A172 (cell line): ENCODE data around the gene SFXN3. TPM values are rescaled to one million over a fixed set of nuclear protein-coding genes. Genes with fewer than 3 reads are reported as not detected.

Experiments used
- DNase-seq: peaks from one replicate; pipeline ENCODE4 v3.0.0-alpha.2; 2015; ENCODE audit warnings: low spot score
- total RNA-seq: library from RNA; depleted of rRNA; stranded (reverse); fragments of >200 nt; shearing (Covaris generic); gene quantifications from 2 replicates; pipeline ENCODE4 v1.2.3, GENCODE V29; 2014

SFXN3 gene
- total RNA-seq, 1 experiment from 2014 or later: 78.0 TPM

DNA sequence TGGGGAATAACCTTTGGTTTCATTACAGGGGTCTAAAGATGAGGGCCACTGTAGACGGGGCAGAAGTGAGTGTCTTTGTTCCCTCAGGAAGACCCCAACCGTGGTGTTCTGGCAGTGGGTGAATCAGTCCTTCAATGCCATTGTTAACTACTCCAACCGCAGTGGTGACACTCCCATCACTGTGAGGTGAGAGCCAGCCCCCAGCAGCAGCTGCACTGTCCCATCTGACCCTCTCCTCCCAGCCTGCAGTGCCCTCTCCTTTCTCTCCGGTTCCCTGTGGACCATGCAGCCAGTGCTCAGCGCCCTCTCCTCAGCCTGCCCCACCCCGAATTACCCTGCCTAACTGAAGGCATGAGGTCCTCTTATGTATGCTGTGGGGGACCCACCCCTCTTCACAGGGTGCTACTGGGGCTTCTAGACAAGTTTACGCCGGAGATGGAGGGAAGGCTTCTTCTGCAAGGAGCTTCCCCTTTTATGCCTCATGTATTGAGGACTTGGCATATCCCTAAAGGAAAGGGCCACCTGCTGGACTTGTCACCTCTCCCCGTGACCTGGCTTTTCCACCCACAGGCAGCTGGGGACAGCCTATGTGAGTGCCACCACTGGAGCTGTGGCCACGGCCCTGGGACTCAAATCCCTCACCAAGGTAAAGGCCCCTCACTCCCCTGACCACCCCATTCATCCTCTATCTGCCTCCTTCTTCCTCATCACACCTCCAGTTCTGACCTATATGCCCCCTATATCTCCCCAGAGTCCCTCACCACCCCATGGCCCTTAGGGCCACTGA lies 5.1 kb downstream of the SFXN3 start:
- DNase-seq: no peak

DNA sequence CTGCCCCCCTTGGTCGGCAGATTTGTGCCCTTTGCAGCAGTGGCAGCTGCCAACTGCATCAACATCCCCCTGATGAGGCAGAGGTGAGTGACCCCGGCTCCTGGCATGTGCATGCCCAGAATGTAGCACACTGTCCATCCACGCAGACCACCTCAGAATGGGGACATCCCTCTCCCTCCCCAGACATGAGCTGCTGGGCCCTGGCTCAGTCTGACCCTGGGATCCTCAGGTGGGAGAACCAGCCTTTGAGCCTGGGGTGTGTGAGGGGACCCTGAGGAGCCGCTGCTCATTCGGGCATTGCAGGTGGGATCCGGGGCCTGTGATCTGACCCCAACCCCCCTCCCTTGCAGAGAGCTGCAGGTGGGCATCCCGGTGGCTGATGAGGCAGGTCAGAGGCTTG lies 5.7 kb downstream of the SFXN3 start:
- DNase-seq: no peak

DNA sequence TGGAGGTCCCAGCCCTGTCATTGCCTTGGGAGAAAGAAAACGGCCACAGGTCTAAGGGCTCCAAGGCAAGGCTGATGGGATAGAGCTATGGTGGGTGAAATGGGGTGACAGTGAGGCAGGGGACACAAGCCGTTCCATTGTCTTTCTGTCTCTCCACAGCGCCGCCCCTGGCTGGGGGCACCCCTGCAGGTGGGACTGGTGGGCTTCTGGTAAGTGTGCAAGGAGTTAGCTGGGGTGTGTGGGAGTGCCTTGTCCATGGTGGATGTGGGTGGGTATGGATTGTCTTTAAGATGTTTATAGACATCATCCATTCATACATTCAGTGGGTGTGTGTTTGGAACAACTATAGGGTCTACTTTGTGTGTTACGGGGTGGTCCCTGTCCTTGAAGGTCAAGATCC lies 7.5 kb downstream of the SFXN3 start:
- no peak for DNase-seq

GRCh38 chr10:101040061-101040460 lies 9.0 kb downstream of the SFXN3 start:
- no peak for DNase-seq

DNA sequence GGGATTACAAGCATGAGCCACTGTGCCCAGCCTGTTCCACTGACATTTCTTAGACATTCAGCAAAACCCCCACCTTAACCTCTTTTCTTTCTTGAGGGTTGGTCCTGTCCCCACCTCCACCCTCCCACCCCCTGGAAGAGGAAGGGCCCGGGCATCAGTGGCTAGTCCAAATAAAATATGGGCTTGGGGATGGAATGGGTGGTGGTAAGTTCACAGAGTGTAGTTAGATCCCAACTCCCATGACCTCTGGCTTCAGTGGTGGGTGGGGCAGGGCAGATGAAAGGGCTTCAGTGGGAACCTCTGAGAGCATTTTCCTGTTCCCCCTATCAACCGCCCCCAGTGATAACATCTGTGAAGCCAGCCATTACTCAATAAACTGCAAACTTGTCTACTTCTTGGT lies 9.8 kb downstream of the SFXN3 start:
- no peak for DNase-seq

DNA sequence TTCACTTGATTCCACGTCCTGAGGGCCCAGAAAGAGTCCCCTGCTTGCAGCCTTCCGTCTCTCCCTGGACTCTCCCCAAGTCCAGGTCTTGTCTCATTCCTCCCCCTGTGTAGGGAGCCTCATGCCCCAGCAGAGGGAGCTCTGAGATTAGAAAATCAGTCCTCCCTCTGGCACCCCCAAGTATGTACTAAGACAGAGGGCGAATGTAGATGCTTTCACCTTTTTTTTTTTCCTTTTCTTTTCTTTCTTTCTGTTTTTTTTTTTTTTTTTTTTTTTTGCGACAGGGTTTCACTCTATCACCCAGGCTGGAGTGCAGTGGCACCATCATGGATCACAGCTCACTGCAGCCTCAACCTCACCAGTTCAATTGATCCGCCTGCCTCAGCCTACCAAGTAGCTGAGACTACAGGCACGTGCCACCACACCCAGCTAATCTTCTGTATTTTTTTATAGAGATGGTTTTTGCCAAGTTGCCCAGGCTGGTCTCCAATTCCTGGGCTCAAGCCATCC lies 10.3 kb downstream of the SFXN3 start:
- peak; percentile 87 for DNase-seq

DNA sequence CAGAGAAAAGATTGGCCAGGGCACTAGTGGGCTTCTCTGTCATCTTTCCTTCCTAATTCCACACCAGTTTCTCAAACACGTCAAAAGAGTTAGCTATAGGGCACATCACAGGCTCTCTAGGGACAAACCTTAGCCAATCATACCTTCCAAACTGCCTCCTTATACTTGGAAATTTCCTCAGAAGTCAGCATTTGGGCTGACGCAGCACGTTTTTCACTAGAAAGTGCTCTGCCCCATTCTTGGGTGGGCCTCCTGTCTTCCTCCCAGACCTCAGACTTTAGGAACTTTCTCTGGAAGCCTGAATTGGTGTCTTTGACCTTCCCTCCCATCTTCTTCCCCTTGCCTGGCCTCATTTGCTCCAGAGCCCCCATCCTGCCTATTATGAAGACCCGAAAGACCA lies 11.1 kb downstream of the SFXN3 start:
- DNase-seq: no peak

DNA sequence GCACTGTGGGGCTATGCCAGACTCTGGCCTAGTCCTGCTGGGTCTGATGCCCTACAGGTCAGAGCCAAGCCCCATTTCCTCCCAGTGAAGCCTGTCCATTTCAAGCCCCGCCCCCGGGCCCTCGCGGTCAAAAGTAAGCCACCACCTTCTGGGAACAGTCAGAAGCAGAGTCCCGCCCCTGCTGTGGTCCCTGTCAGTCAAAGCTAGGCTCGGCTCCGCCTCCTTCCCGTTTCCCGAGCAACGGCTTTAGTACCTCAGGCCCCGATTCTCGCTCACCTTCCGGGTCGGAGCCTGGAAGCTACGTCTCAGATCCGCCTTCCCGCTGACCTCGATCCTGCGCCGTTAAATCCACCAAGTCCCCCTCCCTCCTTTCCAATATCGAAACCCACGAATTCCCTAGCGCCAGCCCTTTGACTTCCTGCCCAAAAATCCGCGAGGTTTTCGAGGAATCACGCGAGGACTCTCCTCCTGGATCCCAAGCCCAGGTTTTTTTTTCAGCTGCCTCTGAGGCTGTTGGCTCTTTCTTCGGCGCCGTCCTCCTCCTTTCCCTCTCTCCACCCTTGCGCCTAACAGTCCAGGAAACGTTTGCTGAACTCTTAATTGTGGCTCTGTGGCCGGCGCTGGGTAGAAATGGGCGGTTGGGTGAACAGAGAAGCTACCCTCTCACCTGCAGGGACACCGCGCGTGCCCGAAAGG lies 11.8 kb downstream of the SFXN3 start:
- peak; percentile 98 for DNase-seq

- DNase-seq: no peak
These were observed 12.3 kb downstream of the SFXN3 start for GRCh38 chr10:101043363-101043707.

DNA sequence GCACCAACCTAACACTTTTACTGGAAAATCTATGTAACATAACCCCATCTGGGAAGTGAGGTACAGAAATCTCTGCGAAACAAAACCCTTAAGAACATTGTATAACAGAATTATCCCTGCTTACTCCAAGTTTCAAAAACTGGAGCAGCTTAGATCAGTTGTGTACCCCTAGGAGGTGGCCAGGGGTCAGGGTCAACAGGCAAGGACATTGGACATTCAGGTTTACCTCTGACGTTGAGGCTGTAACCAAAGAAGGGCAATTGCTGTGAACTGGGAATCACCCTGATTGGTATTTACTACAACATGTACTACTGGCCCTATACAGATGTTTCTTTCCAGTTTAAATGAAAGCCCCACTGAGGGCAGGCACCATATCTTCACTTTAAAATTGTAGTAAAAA lies 13.1 kb downstream of the SFXN3 start:
- no peak for DNase-seq

GRCh38 chr10:101046332-101047238 lies 15.6 kb downstream of the SFXN3 start:
- DNase-seq: no peak

DNA sequence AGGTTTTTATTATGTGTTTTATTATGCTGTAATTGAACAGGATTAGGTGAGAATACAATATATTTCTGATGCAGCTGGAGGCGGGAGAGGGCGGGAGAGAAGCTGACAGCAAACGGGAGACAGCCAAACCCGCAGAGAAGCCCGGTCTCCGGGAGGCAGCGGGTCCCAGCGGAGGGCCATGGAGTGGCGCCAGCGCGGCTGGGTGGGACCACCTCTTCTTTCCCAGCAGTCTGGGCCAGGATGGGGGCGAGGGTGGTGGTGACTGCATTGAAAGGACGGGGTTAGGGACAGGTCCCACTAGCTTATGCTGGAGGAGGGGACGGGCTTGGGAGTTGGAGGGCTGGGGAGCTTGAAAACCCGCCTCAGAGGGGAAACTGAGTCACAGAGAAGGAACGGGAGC lies 16.2 kb downstream of the SFXN3 start:
- DNase-seq: no peak

GRCh38 chr10:101047961-101048892 lies 17.2 kb downstream of the SFXN3 start:
- no peak for DNase-seq

DNA sequence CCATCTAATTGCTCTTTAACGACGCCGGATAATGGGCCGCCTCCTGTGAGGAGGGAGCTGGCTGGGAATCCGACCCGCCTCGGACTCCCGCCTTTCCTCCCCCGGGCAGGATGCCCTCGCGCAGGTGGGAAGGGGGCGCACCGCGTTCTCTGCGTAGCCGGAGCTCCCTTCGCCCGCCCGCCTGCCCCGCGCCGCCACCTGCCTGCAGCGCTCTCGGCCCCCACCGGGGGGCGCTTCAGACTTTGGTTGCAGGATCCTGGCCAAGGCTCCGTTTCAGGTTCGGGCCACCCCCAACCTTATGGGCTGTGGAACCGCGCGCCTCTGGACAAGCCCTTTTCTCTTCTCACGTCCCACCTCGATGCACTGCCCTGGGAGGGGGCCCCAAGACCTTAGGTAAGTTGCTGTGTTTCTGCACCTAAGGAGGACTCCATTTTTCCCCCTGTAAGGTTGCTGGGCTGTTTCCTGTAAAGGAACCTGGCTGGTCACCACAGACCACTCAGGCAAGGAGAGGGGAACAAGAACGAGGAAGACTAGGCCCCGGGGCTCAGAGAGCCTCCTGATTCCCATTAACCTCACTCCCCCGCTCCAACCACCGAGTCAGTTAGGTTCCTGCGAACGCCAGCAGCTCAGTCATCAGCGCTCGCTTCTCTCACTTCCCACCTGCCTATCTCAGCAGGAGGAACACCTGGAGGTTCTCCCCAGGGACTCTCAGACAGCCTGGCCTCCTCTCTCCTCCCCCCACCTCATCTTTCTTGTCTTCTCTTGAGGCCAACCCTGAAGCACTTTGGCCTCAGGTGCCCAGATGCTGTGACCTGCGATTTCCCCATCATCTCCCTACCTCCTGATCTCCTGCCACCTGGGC lies 19.4 kb downstream of the SFXN3 start:
- peak; percentile 23 for DNase-seq

DNA sequence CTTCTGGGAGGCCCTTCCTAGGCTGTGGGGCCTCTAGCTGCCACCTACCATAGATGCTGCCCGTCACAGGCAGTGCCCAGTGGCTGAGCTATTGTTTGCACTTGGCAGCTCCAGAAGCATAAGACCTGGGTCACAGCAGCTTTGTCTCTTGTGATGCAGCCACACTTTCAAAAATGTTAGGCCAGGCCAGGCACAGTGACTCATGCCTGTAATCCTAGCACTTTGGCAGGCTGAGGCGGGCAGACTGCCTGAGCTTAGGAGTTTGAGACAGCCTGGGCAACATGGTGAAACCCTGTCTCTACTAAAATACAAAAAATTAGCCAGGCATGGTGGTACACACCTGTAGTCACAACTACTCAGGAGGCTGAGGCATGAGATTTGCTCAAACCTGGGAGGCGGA lies 21.3 kb downstream of the SFXN3 start:
- DNase-seq: peak; percentile 81

GRCh38 chr10:101053516-101053915 lies 22.5 kb downstream of the SFXN3 start:
- DNase-seq: no peak

DNA sequence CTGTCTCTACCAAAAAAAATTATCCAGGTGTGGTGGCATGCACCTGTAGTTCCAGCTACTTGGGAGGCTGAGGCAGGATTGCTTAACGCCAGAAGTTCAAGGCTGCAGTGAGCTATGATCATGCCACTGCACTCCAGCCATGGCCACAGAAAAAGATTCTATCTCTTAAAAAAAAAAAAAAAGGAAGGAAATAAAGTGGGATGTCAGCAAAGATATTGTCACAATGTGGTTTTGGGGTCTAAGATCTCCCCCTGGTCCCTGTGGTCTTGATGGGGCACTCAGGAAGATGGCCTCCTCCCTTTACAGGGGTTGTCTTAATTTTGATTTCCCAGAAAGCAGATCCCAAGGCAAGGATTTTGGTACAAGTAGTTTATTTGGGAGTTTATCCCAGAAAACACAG lies 23.3 kb downstream of the SFXN3 start:
- no peak for DNase-seq

DNA sequence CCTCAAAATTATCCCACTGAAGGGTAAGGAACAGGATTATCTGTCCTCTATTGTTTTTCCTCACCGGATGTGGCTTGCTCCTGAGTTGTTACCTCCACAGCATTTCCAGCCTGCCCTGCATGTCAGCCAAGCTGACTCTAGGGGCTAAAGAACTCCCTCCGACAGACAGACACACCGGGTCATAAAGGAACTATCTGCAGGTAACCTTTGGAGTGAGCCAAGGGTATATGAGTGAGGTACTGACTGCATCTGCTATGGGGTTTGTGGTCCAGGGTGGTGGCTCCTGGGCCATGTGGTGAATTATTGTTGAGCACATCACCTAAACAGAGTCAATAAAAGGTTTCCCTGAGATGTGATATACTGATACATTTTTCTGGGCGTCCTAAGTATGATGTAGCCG lies 23.8 kb downstream of the SFXN3 start:
- DNase-seq: no peak

DNA sequence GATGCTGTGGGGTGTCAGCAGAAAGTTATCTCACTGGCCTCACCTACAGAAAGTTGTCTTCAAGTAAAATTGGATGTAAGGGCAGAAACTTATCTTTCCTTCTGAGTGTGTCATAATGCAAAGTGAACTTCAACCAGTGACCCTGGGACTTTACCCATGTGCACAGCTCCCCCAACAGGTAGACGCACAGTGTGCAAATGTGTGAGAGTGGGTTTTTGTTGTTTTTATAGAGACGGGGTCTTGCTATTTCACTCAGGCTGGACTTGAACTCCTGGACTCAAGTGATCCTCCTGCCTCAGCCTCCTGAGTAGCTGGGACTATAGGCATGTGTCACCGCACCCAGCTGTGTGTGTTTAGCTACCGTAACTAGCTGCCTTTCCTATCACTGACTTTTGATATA lies 24.4 kb downstream of the SFXN3 start:
- DNase-seq: no peak
